Activated CD8-positive, alpha-beta T cell treated with anti-CD3 and anti-CD28 coated beads for 36 hours (primary cell): Measurements from ENCODE around the gene VMAC. TPM values are rescaled to one million over a fixed set of nuclear protein-coding genes. Genes with fewer than 3 reads are reported as not detected.

Experiments
- ATAC-seq: fragments of 200-7000 bp; cut with Tn5 transposase; one replicate; pipeline ENCODE4 v1.10.0; 2021; ENCODE audit warnings: mild to moderate bottlenecking, moderate library complexity
- CTCF ChIA-PET: fragments of 350-600 bp; sonication (Branson Sonifier 250); formaldehyde crosslinking; loops from one replicate; lab custom pipeline; 2021; ENCODE audit warnings: antibody characterized with exemption; lab: Charles Lee
- POLR2A ChIA-PET: fragments of 350-600 bp; sonication (Branson Sonifier 250); formaldehyde crosslinking; loops from one replicate; lab custom pipeline; 2021; ENCODE audit warnings: antibody characterized with exemption; lab: Charles Lee
- DNase-seq: peaks from one replicate; pipeline ENCODE4 v3.0.0-alpha.2; 2020
- H3K27ac Mint-ChIP-seq: one replicate; pipeline ENCODE4 v1.8.0; 2021; ENCODE audit warnings: mild to moderate bottlenecking, mixed read lengths
- H3K27me3 Mint-ChIP-seq: one replicate; pipeline ENCODE4 v1.8.0; 2021; ENCODE audit warnings: mixed read lengths
- H3K36me3 Mint-ChIP-seq: one replicate; pipeline ENCODE4 v1.8.0; 2021; ENCODE audit warnings: low read depth, mixed read lengths
- H3K4me1 Mint-ChIP-seq: one replicate; pipeline ENCODE4 v1.8.0; 2021; ENCODE audit warnings: low read depth, mixed read lengths
- H3K4me3 Mint-ChIP-seq: one replicate; pipeline ENCODE4 v1.8.0; 2021; ENCODE audit warnings: mild to moderate bottlenecking, moderate library complexity, mixed read lengths
- H3K9me3 Mint-ChIP-seq: one replicate; pipeline ENCODE4 v1.8.0; 2021; ENCODE audit warnings: mixed read lengths
- CTCF ChIP-seq: fragments of 200-600 bp; IDR thresholded peaks from one replicate; pipeline ENCODE4 v1.8.0; 2022; ENCODE audit warnings: antibody characterized with exemption, mild to moderate bottlenecking
- intact Hi-C: fragments of 100-400 bp; cut with micrococcal nuclease; formaldehyde crosslinking; loops from one replicate; pipeline ENCODE4 v1.10.0; 2022
- total RNA-seq, 2 experiments: library from RNA; stranded (reverse); gene quantifications; one replicate each; pipeline ENCODE4 v1.2.3, GENCODE V29; 2021

VMAC gene
- total RNA-seq, 2 experiments from 2014 or later, result 1.2 to 2.5 TPM

- H3K27ac Mint-ChIP-seq, result peak overlapping the region; percentile 61
- ATAC-seq, result no peak
- CTCF ChIA-PET, result interaction anchor here (0.9 to 1.3 kb wide), 2 partner anchors 9 to 96 kb away, joined by 3 to 9 read pairs; partner anchors contain the start of gene NRTN
- H3K9me3 Mint-ChIP-seq, result no peaks in the 10 kb centered on the region
- POLR2A ChIA-PET, result interaction anchor here (1.0 to 2.2 kb wide), 2 partner anchors 9 to 96 kb away, joined by 3 to 7 read pairs; no protein-coding TSS in a partner anchor
- peaks cover 21% of the 10 kb centered on the region for H3K4me1 Mint-ChIP-seq
- H3K36me3 Mint-ChIP-seq, result peaks cover 12% of the 10 kb centered on the region
- no peaks in the 10 kb centered on the region for H3K27me3 Mint-ChIP-seq
- no peak for TF ChIP-seq CTCF
- no peak for DNase-seq
- H3K4me3 Mint-ChIP-seq, result no peak overlapping the region
- intact Hi-C loops, result loop anchor here (10.0 kb wide), 2 partner anchors 75 to 95 kb away; partner anchors contain the start of genes NRTN and RANBP3
Observed at GRCh38 chr19:5899728-5900526, 4.7 kb upstream of the VMAC start.

- Mint-ChIP-seq H3K4me3 (peak overlapping the region; percentile 29), H3K9me3 (no peaks in the 10 kb centered on the region), H3K27me3 (no peaks in the 10 kb centered on the region), H3K27ac (peak overlapping the region; percentile 64), H3K4me1 (peaks cover 24% of the 10 kb centered on the region), H3K36me3 (peaks cover 12% of the 10 kb centered on the region)
- no peak for DNase-seq
- CTCF ChIA-PET, result interaction anchor here (3.9 kb wide), 1 partner anchor 97 kb away, joined by 57 read pairs; the partner anchor contains the start of gene NRTN
- no peak for ATAC-seq
- TF ChIP-seq CTCF, result no peak
- intact Hi-C loops, result loop anchor here (10.0 kb wide), 2 partner anchors 74 to 96 kb away; partner anchors contain the start of genes NRTN and RANBP3
- POLR2A ChIA-PET, result no interaction called here
Observed at GRCh38 chr19:5900976-5901375, 3.7 kb upstream of the VMAC start.

GRCh38 chr19:5903056-5903623, 1.5 kb upstream of the VMAC start:
- ATAC-seq (no peak), DNase-seq (peak; percentile 62)
- peak overlapping the region; percentile 100 for H3K27ac Mint-ChIP-seq
- peak overlapping the region; percentile 99 for H3K4me3 Mint-ChIP-seq
- ChIA-PET CTCF (interaction anchor here (1.1 to 3.9 kb wide), 7 partner anchors 52 to 214 kb away, joined by 3 to 57 read pairs (median 7); partner anchors contain the start of genes CATSPERD, LONP1, NRTN and RPL36), POLR2A (interaction anchor here (0.9 to 4.9 kb wide), 13 partner anchors 12 to 216 kb away, joined by 3 to 34 read pairs (median 4); partner anchors contain the start of genes CATSPERD, DUS3L and LONP1)
- no peak for TF ChIP-seq CTCF
- H3K9me3 Mint-ChIP-seq, result no peaks in the 10 kb centered on the region
- H3K4me1 Mint-ChIP-seq, result peaks cover 40% of the 10 kb centered on the region
- intact Hi-C loops, result loop anchor here (10.0 kb wide), 2 partner anchors 72 to 98 kb away; partner anchors contain the start of genes NRTN and RANBP3
- H3K36me3 Mint-ChIP-seq, result peaks cover 16% of the 10 kb centered on the region
- H3K27me3 Mint-ChIP-seq, result no peaks in the 10 kb centered on the region

- peaks cover 40% of the 10 kb centered on the region for H3K4me1 Mint-ChIP-seq
- H3K4me3 Mint-ChIP-seq, result peak within 1 kb of the TSS; percentile 99
- TF ChIP-seq CTCF, result no peak
- intact Hi-C loops, result loop anchor here (10.0 kb wide), 2 partner anchors 71 to 99 kb away; partner anchors contain the start of genes NRTN and RANBP3
- peak within 1 kb of the TSS; percentile 100 for H3K27ac Mint-ChIP-seq
- DNase-seq, result peak; percentile 98
- CTCF ChIA-PET, result interaction anchor here (1.1 to 3.9 kb wide), 7 partner anchors 52 to 214 kb away, joined by 3 to 57 read pairs (median 7); partner anchors contain the start of genes CATSPERD, LONP1, NRTN and RPL36
- H3K36me3 Mint-ChIP-seq, result peaks cover 16% of the 10 kb centered on the region
- POLR2A ChIA-PET, result interaction anchor here (0.5 to 4.9 kb wide), 19 partner anchors 12 to 285 kb away, joined by 3 to 34 read pairs (median 3); partner anchors contain the start of genes CATSPERD, DUS3L, LONP1 and SAFB
- no peaks in the 10 kb centered on the region for H3K27me3 Mint-ChIP-seq
- ATAC-seq, result peak; percentile 57
- no peaks in the 10 kb centered on the region for H3K9me3 Mint-ChIP-seq
Observed at GRCh38 chr19:5903624-5904351, 884 bp upstream of the VMAC start, which contains the start of gene NDUFA11. NDUFA11 (minus strand) TSS chr19:5903790; CDS start chr19:5903708, 82 bp downstream.
